HepG2 (cell line): ENCODE results near the gene FAM53B. TPM values are rescaled to one million over a fixed set of nuclear protein-coding genes. Genes with fewer than 3 reads are reported as not detected.
A peak's percentile ranks its signal among the peaks of the same experiment; 100 is the strongest.

Experiments used
- FOSL1 ChIP-seq: sonication (generic); formaldehyde crosslinking; IDR thresholded peaks from 2 replicates; pipeline ENCODE4 v1.9.0; 2021; ENCODE audit warnings: missing genetic modification reagents, borderline replicate concordance
- GATAD2A ChIP-seq: IDR thresholded peaks from 2 replicates; pipeline ENCODE4 v1.6.1; 2016
- ISL2 ChIP-seq: sonication (generic); formaldehyde crosslinking; IDR thresholded peaks from 2 replicates; pipeline ENCODE4 v1.5.0; 2020; ENCODE audit warnings: missing genetic modification reagents
- ISX ChIP-seq: sonication (generic); formaldehyde crosslinking; conservative IDR thresholded peaks from 2 replicates; pipeline ENCODE4 v1.5.0; 2020; ENCODE audit warnings: missing genetic modification reagents
- MZF1 ChIP-seq: sonication (generic); formaldehyde crosslinking; IDR thresholded peaks from 2 replicates; pipeline ENCODE4 v1.8.1; 2023; ENCODE audit warnings: mild to moderate bottlenecking, missing genetic modification reagents, borderline replicate concordance
- NR2F1 ChIP-seq, 2 experiments: fragments of 450-650 bp in 1 of 2; formaldehyde crosslinking in 1 of 2; IDR thresholded peaks; 2 replicates each; pipeline versions ENCODE4 v1.5.0 to v1.6.1; 2016 to 2020; ENCODE audit warnings: mild to moderate bottlenecking in 1 of 2, missing compliant biosample characterization in 1 of 2, missing genetic modification reagents in 1 of 2, moderate library complexity in 1 of 2
- PHF5A ChIP-seq: IDR thresholded peaks from one replicate; pipeline ENCODE4 v1.6.1; 2018; ENCODE audit warnings: low read depth, missing genetic modification reagents; ENCODE audit not compliant: unreplicated experiment
- RBAK ChIP-seq: sonication (generic); formaldehyde crosslinking; IDR thresholded peaks from 2 replicates; pipeline ENCODE4 v1.5.1; 2020; ENCODE audit warnings: mild to moderate bottlenecking, missing genetic modification reagents
- SSRP1 ChIP-seq: IDR thresholded peaks from 2 replicates; pipeline ENCODE4 v1.6.1; 2016; ENCODE audit warnings: control low read depth
- YY1 ChIP-seq: IDR thresholded peaks from 2 replicates; pipeline ENCODE4 v1.6.1; 2011; ENCODE audit warnings: low read length, low read depth, moderate library complexity, mild to moderate bottlenecking; ENCODE audit not compliant: insufficient read depth, insufficient replicate concordance
- ZBTB7A ChIP-seq: sonication (generic); formaldehyde crosslinking; IDR thresholded peaks from 2 replicates; pipeline ENCODE4 v1.8.0; 2022; ENCODE audit warnings: mild to moderate bottlenecking, missing genetic modification reagents
- ZFP82 ChIP-seq: sonication (generic); formaldehyde crosslinking; IDR thresholded peaks from 2 replicates; pipeline ENCODE4 v1.5.1; 2020; ENCODE audit warnings: mild to moderate bottlenecking, missing genetic modification reagents, borderline replicate concordance
- ZNF383 ChIP-seq: sonication (generic); formaldehyde crosslinking; IDR thresholded peaks from 2 replicates; pipeline ENCODE4 v1.4.0; 2020; ENCODE audit warnings: missing genetic modification reagents, mild to moderate bottlenecking, borderline replicate concordance
- ZNF839 ChIP-seq: sonication (generic); formaldehyde crosslinking; IDR thresholded peaks from 2 replicates; pipeline ENCODE4 v1.4.0; 2020; ENCODE audit warnings: missing genetic modification reagents, mild to moderate bottlenecking, borderline replicate concordance
- ZNF883 ChIP-seq: sonication (generic); formaldehyde crosslinking; IDR thresholded peaks from 2 replicates; pipeline ENCODE4 v1.5.1; 2020; ENCODE audit warnings: mild to moderate bottlenecking, missing genetic modification reagents; ENCODE audit errors: not compliant biosample characterization
- polyA plus RNA-seq, 8 experiments: library from polyadenylated mRNA; depleted of rRNA in 3 of 8; stranded (reverse) in 7 of 8; unstranded in 1 of 8; fragments of >200 nt; fragmentation: Illumina TruSeq in 4 of 8; extraction: Trizol in 4 of 8; gene quantifications; 2 replicates each; pipeline versions ENCODE4 v1.2.1 to v1.2.3, GENCODE V29; 2011 to 2016; ENCODE audit warnings: low read depth in 4 of 8, missing spikeins in 1 of 8, mixed read lengths in 1 of 8; ENCODE audit not compliant: insufficient read depth in 1 of 8
- total RNA-seq, 5 experiments: library from RNA; depleted of rRNA; stranded (reverse); fragments of >200 nt; fragmentation: Illumina TruSeq; extraction: Trizol; gene quantifications; 2 replicates each; pipeline ENCODE4 v1.2.3, GENCODE V29; 2016; ENCODE audit warnings: low read depth in 1 of 5
- TF ChIP-seq, protein P1 (sequence below): sonication (generic); formaldehyde crosslinking; IDR thresholded peaks from 2 replicates; pipeline ENCODE4 v1.8.1; 2022; ENCODE audit warnings: low read depth, mild to moderate bottlenecking, missing genetic modification reagents
- TF ChIP-seq, protein P2 (sequence below): sonication (generic); formaldehyde crosslinking; IDR thresholded peaks from 2 replicates; pipeline ENCODE4 v1.8.0; 2022; ENCODE audit warnings: missing genetic modification reagents, mild to moderate bottlenecking, inconsistent platforms, borderline replicate concordance
- TF ChIP-seq, protein P3 (sequence below): sonication (generic); formaldehyde crosslinking; IDR thresholded peaks from 2 replicates; pipeline ENCODE4 v1.5.1; 2020; ENCODE audit warnings: mild to moderate bottlenecking, missing genetic modification reagents
- TF ChIP-seq, protein P4 (sequence below): sonication (generic); formaldehyde crosslinking; IDR thresholded peaks from 2 replicates; pipeline ENCODE4 v1.5.1; 2020; ENCODE audit warnings: mild to moderate bottlenecking, missing genetic modification reagents, moderate library complexity
- TF ChIP-seq, protein P5 (sequence below): IDR thresholded peaks from 2 replicates; pipeline ENCODE4 v1.6.1; 2016; ENCODE audit warnings: missing compliant biosample characterization, missing genetic modification reagents, borderline replicate concordance

The FAM53B gene
- total and polyA plus RNA-seq, 2 of the 13 experiments (the other 11 are each of a cell fraction or from before 2014, with no cell fraction given) = 6.4 to 19.3 TPM

DNA sequence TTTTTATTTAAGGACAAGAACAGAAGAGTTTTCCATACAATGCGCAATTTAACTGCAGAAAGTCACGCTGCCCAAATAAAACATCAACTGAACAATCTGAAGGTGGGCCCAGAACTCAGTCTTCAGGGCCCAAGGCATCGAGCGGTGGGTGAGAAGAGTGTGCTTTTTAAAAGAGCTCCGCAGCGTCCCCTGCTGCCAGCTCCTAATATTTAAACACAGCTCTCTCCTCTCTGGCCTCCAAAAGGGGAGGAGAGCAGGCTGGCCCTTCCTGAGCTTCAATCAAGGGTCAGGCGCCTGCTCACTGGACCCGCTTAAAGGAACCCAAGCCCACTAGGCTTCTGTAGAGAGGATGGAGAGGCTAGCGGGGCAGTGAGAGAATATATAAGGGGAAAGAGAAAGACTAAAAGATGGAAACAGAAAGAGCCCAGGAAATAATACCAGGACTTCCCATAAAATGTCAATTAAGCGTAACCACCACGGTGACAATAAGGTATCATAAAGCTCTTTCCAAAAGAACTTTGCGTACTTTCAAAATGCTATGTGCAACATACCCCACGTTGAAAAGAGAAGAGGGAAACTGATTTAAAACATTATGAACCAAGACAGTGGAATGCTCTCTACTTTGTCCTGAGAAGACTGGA is 2.8 kb downstream of the FAM53B start (continued):
- TF ChIP-seq YY1 (peak; percentile 13), ZNF883 (CRISPR knock-in tag) (no peak), PHF5A (CRISPR knock-in tag) (no peak), SSRP1 (CRISPR knock-in tag) (no peak), ZFP82 (no peak), ZBTB7A (no peak), ISL2 (CRISPR knock-in tag) (no peak), GATAD2A (peak; percentile 35; the same call in 1 of the 2 replicates), FOSL1 (CRISPR knock-in tag) (no peak), ZNF839 (no peak), ZNF383 (CRISPR knock-in tag) (no peak), ISX (CRISPR knock-in tag) (no peak), NR2F1 (CRISPR knock-in tag; IDR thresholded peaks at IDR 0.05) (no peak), MZF1 (no peak), RBAK (CRISPR knock-in tag) (no peak)
- TF ChIP-seq, protein P1, sequence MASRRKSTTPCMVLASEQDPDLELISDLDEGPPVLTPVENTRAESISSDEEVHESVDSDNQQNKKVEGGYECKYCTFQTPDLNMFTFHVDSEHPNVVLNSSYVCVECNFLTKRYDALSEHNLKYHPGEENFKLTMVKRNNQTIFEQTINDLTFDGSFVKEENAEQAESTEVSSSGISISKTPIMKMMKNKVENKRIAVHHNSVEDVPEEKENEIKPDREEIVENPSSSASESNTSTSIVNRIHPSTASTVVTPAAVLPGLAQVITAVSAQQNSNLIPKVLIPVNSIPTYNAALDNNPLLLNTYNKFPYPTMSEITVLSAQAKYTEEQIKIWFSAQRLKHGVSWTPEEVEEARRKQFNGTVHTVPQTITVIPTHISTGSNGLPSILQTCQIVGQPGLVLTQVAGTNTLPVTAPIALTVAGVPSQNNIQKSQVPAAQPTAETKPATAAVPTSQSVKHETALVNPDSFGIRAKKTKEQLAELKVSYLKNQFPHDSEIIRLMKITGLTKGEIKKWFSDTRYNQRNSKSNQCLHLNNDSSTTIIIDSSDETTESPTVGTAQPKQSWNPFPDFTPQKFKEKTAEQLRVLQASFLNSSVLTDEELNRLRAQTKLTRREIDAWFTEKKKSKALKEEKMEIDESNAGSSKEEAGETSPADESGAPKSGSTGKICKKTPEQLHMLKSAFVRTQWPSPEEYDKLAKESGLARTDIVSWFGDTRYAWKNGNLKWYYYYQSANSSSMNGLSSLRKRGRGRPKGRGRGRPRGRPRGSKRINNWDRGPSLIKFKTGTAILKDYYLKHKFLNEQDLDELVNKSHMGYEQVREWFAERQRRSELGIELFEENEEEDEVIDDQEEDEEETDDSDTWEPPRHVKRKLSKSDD (CRISPR knock-in tag) = no peak
- TF ChIP-seq, protein P2, sequence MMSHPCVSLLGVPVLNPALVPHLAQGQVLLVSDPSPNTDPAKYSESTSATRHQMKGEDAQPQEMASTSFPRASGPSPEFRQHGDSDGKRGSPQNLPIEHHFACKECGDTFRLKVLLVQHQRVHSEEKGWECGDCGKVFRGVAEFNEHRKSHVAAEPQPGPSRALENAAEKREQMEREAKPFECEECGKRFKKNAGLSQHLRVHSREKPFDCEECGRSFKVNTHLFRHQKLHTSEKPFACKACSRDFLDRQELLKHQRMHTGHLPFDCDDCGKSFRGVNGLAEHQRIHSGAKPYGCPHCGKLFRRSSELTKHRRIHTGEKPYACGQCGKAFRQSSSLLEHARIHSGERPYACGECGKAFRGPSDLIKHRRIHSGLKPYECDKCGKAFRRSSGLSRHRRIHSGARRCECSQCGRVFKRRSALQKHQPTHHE (CRISPR knock-in tag) = no peak
- TF ChIP-seq, protein P3, sequence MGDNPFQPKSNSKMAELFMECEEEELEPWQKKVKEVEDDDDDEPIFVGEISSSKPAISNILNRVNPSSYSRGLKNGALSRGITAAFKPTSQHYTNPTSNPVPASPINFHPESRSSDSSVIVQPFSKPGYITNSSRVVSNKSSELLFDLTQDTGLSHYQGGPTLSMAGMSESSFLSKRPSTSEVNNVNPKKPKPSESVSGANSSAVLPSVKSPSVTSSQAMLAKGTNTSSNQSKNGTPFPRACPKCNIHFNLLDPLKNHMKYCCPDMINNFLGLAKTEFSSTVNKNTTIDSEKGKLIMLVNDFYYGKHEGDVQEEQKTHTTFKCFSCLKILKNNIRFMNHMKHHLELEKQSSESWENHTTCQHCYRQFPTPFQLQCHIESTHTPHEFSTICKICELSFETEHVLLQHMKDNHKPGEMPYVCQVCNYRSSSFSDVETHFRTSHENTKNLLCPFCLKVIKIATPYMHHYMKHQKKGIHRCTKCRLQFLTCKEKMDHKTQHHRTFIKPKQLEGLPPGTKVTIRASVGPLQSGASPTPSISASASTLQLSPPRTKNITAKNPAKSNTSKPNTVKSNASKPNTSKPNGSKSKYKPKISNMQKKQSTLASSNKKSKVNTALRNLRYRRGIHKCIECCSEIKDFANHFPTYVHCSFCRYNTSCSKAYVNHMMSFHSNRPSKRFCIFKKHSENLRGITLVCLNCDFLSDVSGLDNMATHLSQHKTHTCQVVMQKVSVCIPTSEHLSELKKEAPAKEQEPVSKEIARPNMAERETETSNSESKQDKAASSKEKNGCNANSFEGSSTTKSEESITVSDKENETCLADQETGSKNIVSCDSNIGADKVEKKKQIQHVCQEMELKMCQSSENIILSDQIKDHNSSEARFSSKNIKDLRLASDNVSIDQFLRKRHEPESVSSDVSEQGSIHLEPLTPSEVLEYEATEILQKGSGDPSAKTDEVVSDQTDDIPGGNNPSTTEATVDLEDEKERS (CRISPR knock-in tag) = no peak
- TF ChIP-seq, protein P4, sequence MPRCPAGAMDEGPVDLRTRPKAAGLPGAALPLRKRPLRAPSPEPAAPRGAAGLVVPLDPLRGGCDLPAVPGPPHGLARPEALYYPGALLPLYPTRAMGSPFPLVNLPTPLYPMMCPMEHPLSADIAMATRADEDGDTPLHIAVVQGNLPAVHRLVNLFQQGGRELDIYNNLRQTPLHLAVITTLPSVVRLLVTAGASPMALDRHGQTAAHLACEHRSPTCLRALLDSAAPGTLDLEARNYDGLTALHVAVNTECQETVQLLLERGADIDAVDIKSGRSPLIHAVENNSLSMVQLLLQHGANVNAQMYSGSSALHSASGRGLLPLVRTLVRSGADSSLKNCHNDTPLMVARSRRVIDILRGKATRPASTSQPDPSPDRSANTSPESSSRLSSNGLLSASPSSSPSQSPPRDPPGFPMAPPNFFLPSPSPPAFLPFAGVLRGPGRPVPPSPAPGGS = no peak
- TF ChIP-seq, protein P5, sequence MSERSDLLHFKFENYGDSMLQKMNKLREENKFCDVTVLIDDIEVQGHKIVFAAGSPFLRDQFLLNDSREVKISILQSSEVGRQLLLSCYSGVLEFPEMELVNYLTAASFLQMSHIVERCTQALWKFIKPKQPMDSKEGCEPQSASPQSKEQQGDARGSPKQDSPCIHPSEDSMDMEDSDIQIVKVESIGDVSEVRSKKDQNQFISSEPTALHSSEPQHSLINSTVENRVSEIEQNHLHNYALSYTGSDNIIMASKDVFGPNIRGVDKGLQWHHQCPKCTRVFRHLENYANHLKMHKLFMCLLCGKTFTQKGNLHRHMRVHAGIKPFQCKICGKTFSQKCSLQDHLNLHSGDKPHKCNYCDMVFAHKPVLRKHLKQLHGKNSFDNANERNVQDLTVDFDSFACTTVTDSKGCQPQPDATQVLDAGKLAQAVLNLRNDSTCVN = no peak
